Urothelium cell line (cell line): ENCODE results near the gene TBX4.
"Not testable (repeated sequence)": the region's sequence is repeated elsewhere in the genome, so short reads cannot be mapped to it uniquely, and the experiment has no call there.

Experiments used
- DNase-seq: peaks from one replicate; pipeline ENCODE4 v3.0.0; 2011; ENCODE audit warnings: low spot score, mixed read lengths
- FAIRE-seq: peaks from 2 replicates; lab custom pipeline; 2011; peaks lifted over from hg19 to GRCh38; lab: Jason Lieb, UNC

TBX4 gene

GRCh38 chr17:61427567-61427966, 24.7 kb upstream of the TBX4 start:
- FAIRE-seq = peak; percentile 90
- DNase-seq = no peak

DNA sequence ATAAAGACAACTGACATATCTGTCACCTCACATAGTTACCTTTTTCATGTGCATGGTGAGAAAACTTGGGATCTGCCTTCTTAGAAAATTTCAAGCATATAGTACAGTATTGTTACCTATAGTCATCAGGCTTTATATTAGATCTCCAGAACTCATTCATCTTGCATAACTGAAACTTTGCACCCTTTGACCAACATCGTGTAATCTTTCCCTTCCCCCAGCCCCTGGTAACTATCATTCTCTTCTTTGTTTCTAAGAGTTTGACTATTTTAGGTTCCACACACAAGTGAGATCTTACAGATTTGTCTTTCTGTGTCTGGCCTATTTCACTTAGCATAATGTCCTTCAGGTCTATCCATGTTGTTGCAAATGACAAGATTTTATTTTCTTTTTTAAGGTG, 22.9 kb upstream of the TBX4 start:
- FAIRE-seq (no peak), DNase-seq (no peak)

- not testable (repeated sequence) for DNase-seq
- FAIRE-seq = peak; percentile 75
These were observed 22.4 kb upstream of the TBX4 start for GRCh38 chr17:61429831-61430230.

GRCh38 chr17:61431594-61432311, 20.5 kb upstream of the TBX4 start:
- FAIRE-seq = peak; percentile 90
- DNase-seq = no peak

- peak; percentile 62 for FAIRE-seq
These were observed 15.9 kb upstream of the TBX4 start for GRCh38 chr17:61436273-61436672.

DNA sequence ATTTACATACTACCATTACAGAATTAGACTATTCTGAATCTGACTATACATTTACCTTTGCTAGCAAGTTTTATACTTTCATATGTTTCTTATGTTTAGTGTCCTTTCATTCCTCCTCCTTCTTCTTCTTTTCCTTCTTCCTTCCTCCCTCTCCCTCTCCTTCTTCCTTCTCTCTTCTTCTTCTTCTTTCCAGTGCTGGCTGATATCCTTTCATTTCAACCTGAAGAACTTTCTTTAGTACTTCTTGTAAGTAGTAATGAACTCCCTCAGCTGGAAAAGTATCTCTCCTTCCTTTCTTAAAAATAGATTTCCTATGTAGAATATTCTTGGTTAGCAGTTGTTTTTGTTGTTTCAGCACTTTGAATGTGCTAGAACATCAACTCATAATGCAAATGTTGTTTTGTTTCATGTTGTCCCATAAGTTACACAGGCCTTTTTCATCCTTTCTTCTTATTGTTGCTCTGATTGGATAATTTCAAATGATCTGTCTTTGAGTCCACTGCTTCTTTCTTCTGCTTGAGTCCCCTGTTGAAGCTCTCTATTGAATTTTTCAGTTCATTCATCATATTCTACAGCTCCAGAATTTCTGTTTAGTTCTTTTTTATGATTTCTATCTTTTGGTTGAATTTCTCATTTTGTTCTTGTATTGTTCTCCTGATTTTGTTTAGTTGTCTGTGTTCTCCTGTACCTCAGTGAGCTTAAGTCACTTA, 15.1 kb upstream of the TBX4 start:
- FAIRE-seq = peak; percentile 9
- DNase-seq = no peak

More at GRCh38 chr17:61436273-61436672, 15.9 kb upstream of the TBX4 start:
- no peak for DNase-seq

- DNase-seq (no peak), FAIRE-seq (no peak)
These were observed 11.5 kb upstream of the TBX4 start for GRCh38 chr17:61440697-61441096.

DNA sequence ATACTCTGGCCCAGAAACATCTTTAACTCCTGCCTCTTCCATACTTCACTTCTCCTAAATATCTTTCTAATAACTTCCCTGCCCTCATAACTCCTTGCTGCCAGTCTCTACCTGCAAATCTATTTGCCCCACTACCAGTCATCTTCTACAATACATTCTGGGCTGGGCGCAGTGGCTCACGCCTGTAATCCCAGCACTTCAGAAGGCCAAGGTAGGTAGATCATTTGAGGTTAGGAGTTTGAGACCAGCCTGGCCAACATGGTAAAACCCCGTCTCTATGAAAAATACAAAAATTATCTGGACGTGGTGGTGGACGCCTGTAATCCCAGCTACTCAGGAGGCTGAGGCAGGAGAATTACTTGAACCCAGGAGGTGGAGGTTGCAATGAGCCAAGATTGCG, 10.7 kb upstream of the TBX4 start:
- not testable (repeated sequence) for FAIRE-seq, DNase-seq

DNA sequence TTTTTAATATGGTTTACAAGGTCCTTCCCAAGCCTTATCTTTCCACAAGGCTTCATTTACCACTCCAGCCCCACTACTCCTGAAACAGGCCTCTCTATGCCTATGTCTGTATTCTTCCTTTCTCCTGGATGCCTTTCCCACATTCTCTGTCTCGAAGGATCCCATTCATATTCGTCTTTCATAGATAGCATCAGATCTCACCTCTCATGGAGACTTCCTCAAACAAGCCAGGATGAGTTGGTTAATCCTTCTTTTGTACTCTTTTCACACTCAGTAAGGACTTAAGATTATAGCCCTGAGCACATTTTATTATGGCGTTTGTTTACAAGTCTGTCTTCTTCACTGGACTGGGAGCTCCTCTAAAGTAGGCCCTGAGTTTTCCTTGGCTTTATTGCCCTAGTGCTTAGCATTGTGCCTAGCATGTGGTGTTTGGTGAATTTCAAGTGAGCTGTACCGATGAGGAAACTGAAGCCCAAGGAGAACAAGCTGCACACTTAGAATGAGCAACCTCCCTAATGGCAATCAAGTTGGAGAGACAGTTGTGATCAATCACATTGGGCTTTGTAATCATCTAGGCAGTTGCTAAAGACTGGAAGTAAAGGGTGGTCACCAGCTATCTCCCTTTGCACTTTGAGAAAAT, 10.0 kb upstream of the TBX4 start:
- FAIRE-seq (no peak), DNase-seq (no peak)

- FAIRE-seq (peak; percentile 56), DNase-seq (no peak)
These were observed 9.2 kb upstream of the TBX4 start for GRCh38 chr17:61442878-61443474.

- FAIRE-seq (no peak), DNase-seq (no peak)
These were observed 8.7 kb upstream of the TBX4 start for GRCh38 chr17:61443475-61443882.

- peak; percentile 80 for FAIRE-seq
These were observed 8.1 kb upstream of the TBX4 start for GRCh38 chr17:61444075-61444474.

GRCh38 chr17:61444831-61445230, 7.4 kb upstream of the TBX4 start:
- FAIRE-seq (peak; percentile 30), DNase-seq (peak; percentile 48)

More at GRCh38 chr17:61444075-61444474, 8.1 kb upstream of the TBX4 start:
- DNase-seq = no peak

- DNase-seq (no peak), FAIRE-seq (no peak)
These were observed 4.9 kb upstream of the TBX4 start for GRCh38 chr17:61447358-61447757.

DNA sequence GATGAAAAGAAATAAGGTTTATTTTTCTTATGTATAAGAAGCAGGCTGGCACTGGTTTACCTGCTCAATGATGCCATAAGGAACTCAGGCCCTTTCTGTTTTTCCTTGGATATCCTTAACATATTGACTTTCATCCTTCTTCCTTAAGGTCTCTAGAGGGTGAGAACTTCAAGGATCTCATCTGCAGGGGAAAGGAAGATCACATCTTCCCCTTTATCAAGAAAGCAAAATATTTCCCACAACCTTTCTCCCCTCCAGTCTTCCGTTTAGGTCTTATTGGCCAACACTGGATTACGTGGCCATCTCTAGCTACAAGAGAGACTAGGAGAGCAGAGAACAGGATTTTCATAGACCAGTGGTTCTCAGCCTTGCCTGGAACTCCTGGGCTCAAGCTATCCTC, 4.2 kb upstream of the TBX4 start:
- FAIRE-seq = no peak
- no peak for DNase-seq

DNA sequence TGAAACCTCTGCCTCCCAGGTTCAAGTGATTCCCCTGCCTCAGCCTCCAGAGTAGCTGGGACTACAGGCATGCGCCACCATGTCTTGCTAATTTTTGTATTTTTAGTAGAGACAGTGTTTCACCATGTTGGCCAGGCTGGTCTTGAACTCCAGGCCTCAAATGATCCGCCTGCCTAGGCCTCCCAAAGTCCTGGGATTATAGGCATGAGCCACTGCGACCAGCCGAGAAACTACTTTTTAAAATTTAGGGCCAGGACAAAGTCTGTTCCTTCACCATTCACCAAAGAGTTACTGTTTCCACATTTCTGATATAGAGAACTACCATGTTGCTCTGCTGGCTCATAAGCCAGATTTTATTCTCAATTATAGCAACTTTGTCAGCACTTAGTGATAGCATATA, 3.1 kb upstream of the TBX4 start:
- DNase-seq, FAIRE-seq: not testable (repeated sequence)

DNA sequence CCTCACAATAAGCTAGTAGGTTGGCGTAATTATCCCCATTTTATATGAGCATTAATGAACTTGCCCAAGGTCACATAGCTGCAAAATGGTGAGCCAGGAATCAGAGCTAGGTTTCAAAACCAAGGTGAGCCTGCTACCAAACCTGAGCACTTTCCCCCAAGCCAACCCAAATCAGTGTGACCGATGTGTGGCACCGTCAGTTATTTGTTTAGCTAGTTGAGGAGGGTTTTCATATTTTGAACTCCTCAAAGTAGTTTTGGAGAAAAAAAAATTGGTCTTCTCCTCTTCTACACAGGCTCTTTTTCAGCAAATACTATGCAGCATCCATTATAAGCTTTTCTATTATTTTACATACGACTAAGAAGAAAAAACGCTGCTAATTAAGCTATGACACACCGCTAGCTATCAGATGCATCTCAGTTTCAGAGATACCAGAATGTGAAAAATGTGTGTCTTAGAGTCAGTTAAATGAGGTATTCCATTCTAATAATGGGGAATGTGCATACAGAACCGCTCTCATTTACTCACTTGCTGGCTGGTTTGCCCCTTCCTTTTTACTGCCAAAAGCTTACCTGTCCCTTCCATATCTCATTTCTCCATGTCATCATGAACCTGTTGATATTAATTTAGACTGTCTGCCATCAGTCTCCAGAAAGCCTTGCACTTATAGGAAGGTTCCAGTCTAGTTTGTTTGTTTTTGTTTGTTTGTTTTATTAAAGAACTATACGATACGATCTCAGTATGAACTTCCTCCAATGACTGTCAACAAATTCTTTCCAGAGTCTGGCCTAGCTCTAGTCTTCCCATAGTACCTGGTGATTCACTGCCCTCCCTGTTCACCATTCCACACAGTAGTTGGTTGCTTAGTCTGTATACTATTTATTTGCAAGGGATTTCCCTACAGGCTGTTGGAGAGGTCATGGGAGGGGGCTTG, 2.2 kb upstream of the TBX4 start:
- FAIRE-seq (peak; percentile 59), DNase-seq (no peak)

GRCh38 chr17:61450641-61451537, 1.3 kb upstream of the TBX4 start:
- DNase-seq (no peak), FAIRE-seq (peak; percentile 70)
